Measurements from ENCODE around the gene BICC1.

The BICC1 gene

DNA sequence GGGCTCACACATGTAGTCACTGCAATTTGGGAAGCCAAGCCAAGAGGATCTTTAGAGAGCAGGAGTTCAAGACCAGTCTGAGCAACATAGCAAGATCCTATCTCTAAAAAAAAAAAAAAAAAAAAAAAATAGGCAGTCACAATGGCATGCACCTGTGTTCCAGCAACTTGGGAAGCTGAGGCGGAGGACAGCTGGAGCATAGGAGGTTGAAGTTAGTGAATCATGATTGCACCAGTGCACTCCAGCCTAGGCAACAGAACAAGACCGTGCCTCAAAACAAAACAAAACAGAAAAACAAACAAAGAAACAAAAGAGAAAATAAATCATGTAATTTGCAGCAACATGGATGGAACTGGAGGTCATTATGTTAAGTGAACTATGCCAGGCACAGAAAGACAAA, 33.6 kb upstream of the BICC1 start:
- TF ChIP-seq FOXP2 (optimal IDR thresholded peaks at IDR 0.05; ENCODE audit: borderline replicate concordance, extremely low read depth, extremely low read length, insufficient read depth) = no peak
- TF ChIP-seq POLR2AphosphoS5 (IDR thresholded peaks at IDR 0.05; ENCODE audit: low read depth, low read length) = no peak
- TF ChIP-seq, protein P1, sequence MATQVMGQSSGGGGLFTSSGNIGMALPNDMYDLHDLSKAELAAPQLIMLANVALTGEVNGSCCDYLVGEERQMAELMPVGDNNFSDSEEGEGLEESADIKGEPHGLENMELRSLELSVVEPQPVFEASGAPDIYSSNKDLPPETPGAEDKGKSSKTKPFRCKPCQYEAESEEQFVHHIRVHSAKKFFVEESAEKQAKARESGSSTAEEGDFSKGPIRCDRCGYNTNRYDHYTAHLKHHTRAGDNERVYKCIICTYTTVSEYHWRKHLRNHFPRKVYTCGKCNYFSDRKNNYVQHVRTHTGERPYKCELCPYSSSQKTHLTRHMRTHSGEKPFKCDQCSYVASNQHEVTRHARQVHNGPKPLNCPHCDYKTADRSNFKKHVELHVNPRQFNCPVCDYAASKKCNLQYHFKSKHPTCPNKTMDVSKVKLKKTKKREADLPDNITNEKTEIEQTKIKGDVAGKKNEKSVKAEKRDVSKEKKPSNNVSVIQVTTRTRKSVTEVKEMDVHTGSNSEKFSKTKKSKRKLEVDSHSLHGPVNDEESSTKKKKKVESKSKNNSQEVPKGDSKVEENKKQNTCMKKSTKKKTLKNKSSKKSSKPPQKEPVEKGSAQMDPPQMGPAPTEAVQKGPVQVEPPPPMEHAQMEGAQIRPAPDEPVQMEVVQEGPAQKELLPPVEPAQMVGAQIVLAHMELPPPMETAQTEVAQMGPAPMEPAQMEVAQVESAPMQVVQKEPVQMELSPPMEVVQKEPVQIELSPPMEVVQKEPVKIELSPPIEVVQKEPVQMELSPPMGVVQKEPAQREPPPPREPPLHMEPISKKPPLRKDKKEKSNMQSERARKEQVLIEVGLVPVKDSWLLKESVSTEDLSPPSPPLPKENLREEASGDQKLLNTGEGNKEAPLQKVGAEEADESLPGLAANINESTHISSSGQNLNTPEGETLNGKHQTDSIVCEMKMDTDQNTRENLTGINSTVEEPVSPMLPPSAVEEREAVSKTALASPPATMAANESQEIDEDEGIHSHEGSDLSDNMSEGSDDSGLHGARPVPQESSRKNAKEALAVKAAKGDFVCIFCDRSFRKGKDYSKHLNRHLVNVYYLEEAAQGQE (IDR thresholded peaks at IDR 0.05; ENCODE audit: insufficient read depth in 1 of 2, low read depth in 2 of 2, low read length in 2 of 2) = no peak
- TF ChIP-seq SIN3A (IDR thresholded peaks at IDR 0.05; ENCODE audit: borderline replicate concordance, insufficient read depth, low read length) = no peak
- no peak for TF ChIP-seq TAF1 (IDR thresholded peaks at IDR 0.05; ENCODE audit: borderline replicate concordance, insufficient read depth, low read length)

GRCh38 chr10:58480321-58480720, 32.4 kb upstream of the BICC1 start:
- no peak for TF ChIP-seq TAF1 (IDR thresholded peaks at IDR 0.05; ENCODE audit: borderline replicate concordance, insufficient read depth, low read length)
- TF ChIP-seq POLR2AphosphoS5 (IDR thresholded peaks at IDR 0.05; ENCODE audit: low read depth, low read length) = no peak
- no peak for TF ChIP-seq FOXP2 (optimal IDR thresholded peaks at IDR 0.05; ENCODE audit: borderline replicate concordance, extremely low read depth, extremely low read length, insufficient read depth)
- TF ChIP-seq, protein P1 (IDR thresholded peaks at IDR 0.05; ENCODE audit: insufficient read depth in 1 of 2, low read depth in 2 of 2, low read length in 2 of 2) = no peak
- no peak for TF ChIP-seq SIN3A (IDR thresholded peaks at IDR 0.05; ENCODE audit: borderline replicate concordance, insufficient read depth, low read length)

- TF ChIP-seq SIN3A (IDR thresholded peaks at IDR 0.05; ENCODE audit: borderline replicate concordance, insufficient read depth, low read length) = no peak
- TF ChIP-seq, protein P1 (IDR thresholded peaks at IDR 0.05; ENCODE audit: insufficient read depth in 1 of 2, low read depth in 2 of 2, low read length in 2 of 2) = no peak
- TF ChIP-seq FOXP2 (optimal IDR thresholded peaks at IDR 0.05; ENCODE audit: borderline replicate concordance, extremely low read depth, extremely low read length, insufficient read depth) = no peak
- no peak for TF ChIP-seq POLR2AphosphoS5 (IDR thresholded peaks at IDR 0.05; ENCODE audit: low read depth, low read length)
- no peak for TF ChIP-seq TAF1 (IDR thresholded peaks at IDR 0.05; ENCODE audit: borderline replicate concordance, insufficient read depth, low read length)
These were observed 31.0 kb upstream of the BICC1 start for GRCh38 chr10:58481569-58482109.

DNA sequence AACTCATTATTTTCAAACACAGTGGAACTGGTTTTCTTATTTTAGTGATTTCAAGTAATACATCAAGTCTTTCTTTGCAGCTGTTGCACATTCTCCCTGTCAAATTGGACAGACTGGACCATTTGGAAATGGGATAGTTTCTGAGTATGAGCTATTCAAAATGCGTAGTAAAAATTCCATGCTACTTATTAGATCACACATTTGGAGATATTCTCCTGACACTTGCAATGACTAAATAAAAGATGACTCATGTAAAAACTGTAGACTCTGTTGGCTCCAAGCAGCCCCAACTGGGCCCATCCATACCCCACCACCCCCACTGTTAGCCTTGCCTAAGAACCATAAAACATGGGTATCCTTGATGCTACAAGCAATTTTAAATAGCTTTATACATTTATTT, 25.9 kb upstream of the BICC1 start:
- TF ChIP-seq, protein P1 (IDR thresholded peaks at IDR 0.05; ENCODE audit: insufficient read depth in 1 of 2, low read depth in 2 of 2, low read length in 2 of 2) = no peak
- no peak for TF ChIP-seq TAF1 (IDR thresholded peaks at IDR 0.05; ENCODE audit: borderline replicate concordance, insufficient read depth, low read length)
- no peak for TF ChIP-seq POLR2AphosphoS5 (IDR thresholded peaks at IDR 0.05; ENCODE audit: low read depth, low read length)
- TF ChIP-seq FOXP2 (optimal IDR thresholded peaks at IDR 0.05; ENCODE audit: borderline replicate concordance, extremely low read depth, extremely low read length, insufficient read depth) = no peak
- no peak for TF ChIP-seq SIN3A (IDR thresholded peaks at IDR 0.05; ENCODE audit: borderline replicate concordance, insufficient read depth, low read length)
